Measurements from ENCODE around the gene NEU2. TPM values are rescaled to one million over a fixed set of nuclear protein-coding genes. Genes with fewer than 3 reads are reported as not detected.

NEU2 gene
- total RNA-seq, 1 donor from 2014 or later: not detected

GRCh38 chr2:233060980-233061590 lies 28.6 kb downstream of the NEU2 start:
- peaks cover 19% of the 10 kb centered on the region for H3K4me1 Mint-ChIP-seq (ENCODE audit: unreplicated experiment)
- no peaks in the 10 kb centered on the region for H3K36me3 Mint-ChIP-seq (ENCODE audit: unreplicated experiment)
- DNase-seq (ENCODE audit: extremely low spot score, unreplicated experiment): no peak
- no peak overlapping the region for H3K4me3 Mint-ChIP-seq (ENCODE audit: unreplicated experiment)
- peaks cover 3% of the 10 kb centered on the region for H3K27me3 Mint-ChIP-seq (ENCODE audit: unreplicated experiment)
- no peak overlapping the region for H3K27ac Mint-ChIP-seq (ENCODE audit: unreplicated experiment)
- H3K9me3 Mint-ChIP-seq (ENCODE audit: unreplicated experiment): no peaks in the 10 kb centered on the region
- no peak for TF ChIP-seq CTCF (IDR thresholded peaks at IDR 0.05)

GRCh38 chr2:233061591-233062450 lies 29.3 kb downstream of the NEU2 start:
- peaks cover 1% of the 10 kb centered on the region for H3K27me3 Mint-ChIP-seq (ENCODE audit: unreplicated experiment)
- no peak overlapping the region for H3K4me3 Mint-ChIP-seq (ENCODE audit: unreplicated experiment)
- no peak for DNase-seq (ENCODE audit: extremely low spot score, unreplicated experiment)
- no peak overlapping the region for H3K27ac Mint-ChIP-seq (ENCODE audit: unreplicated experiment)
- no peaks in the 10 kb centered on the region for H3K9me3 Mint-ChIP-seq (ENCODE audit: unreplicated experiment)
- no peaks in the 10 kb centered on the region for H3K36me3 Mint-ChIP-seq (ENCODE audit: unreplicated experiment)
- peak; percentile 26 for TF ChIP-seq CTCF (IDR thresholded peaks at IDR 0.05)
- H3K4me1 Mint-ChIP-seq (ENCODE audit: unreplicated experiment): peaks cover 19% of the 10 kb centered on the region

GRCh38 chr2:233062451-233062850 lies 30.0 kb downstream of the NEU2 start:
- H3K9me3 Mint-ChIP-seq (ENCODE audit: unreplicated experiment): peaks cover 5% of the 10 kb centered on the region
- no peaks in the 10 kb centered on the region for H3K36me3 Mint-ChIP-seq (ENCODE audit: unreplicated experiment)
- no peak overlapping the region for H3K4me3 Mint-ChIP-seq (ENCODE audit: unreplicated experiment)
- H3K27me3 Mint-ChIP-seq (ENCODE audit: unreplicated experiment): peaks cover 2% of the 10 kb centered on the region
- H3K4me1 Mint-ChIP-seq (ENCODE audit: unreplicated experiment): peaks cover 19% of the 10 kb centered on the region
- no peak for TF ChIP-seq CTCF (IDR thresholded peaks at IDR 0.05)
- DNase-seq (ENCODE audit: extremely low spot score, unreplicated experiment): no peak
- no peak overlapping the region for H3K27ac Mint-ChIP-seq (ENCODE audit: unreplicated experiment)

- H3K9me3 Mint-ChIP-seq (ENCODE audit: unreplicated experiment): peaks cover 5% of the 10 kb centered on the region
- no peak for DNase-seq (ENCODE audit: extremely low spot score, unreplicated experiment)
- no peaks in the 10 kb centered on the region for H3K36me3 Mint-ChIP-seq (ENCODE audit: unreplicated experiment)
- peaks cover 2% of the 10 kb centered on the region for H3K27me3 Mint-ChIP-seq (ENCODE audit: unreplicated experiment)
- no peak overlapping the region for H3K4me3 Mint-ChIP-seq (ENCODE audit: unreplicated experiment)
- TF ChIP-seq CTCF (IDR thresholded peaks at IDR 0.05): no peak
- H3K27ac Mint-ChIP-seq (ENCODE audit: unreplicated experiment): no peak overlapping the region
- H3K4me1 Mint-ChIP-seq (ENCODE audit: unreplicated experiment): peaks cover 19% of the 10 kb centered on the region
Observed at GRCh38 chr2:233062946-233063268, 30.4 kb downstream of the NEU2 start.

GRCh38 chr2:233063269-233063975 lies 30.9 kb downstream of the NEU2 start:
- no peak for TF ChIP-seq CTCF (IDR thresholded peaks at IDR 0.05)
- Mint-ChIP-seq H3K9me3 (ENCODE audit: unreplicated experiment) (peaks cover 5% of the 10 kb centered on the region), H3K27me3 (ENCODE audit: unreplicated experiment) (peaks cover 2% of the 10 kb centered on the region), H3K4me1 (ENCODE audit: unreplicated experiment) (peaks cover 19% of the 10 kb centered on the region), H3K4me3 (ENCODE audit: unreplicated experiment) (no peak overlapping the region), H3K27ac (ENCODE audit: unreplicated experiment) (no peak overlapping the region), H3K36me3 (ENCODE audit: unreplicated experiment) (no peaks in the 10 kb centered on the region)
- DNase-seq (ENCODE audit: extremely low spot score, unreplicated experiment): no peak

All from osteocyte (in vitro differentiated cells).